HG03457 (cell line): ENCODE data around the gene RAD51B.
"Not testable (repeated sequence)": the region's sequence is repeated elsewhere in the genome, so short reads cannot be mapped to it uniquely, and the experiment has no call there.

Experiments
- ATAC-seq: cut with Tn5 transposase; IDR thresholded peaks from one replicate; pipeline ENCODE4 v1.9.1; 2021; ENCODE audit warnings: moderate number of reproducible peaks; ENCODE audit not compliant: unreplicated experiment

Gene RAD51B

DNA sequence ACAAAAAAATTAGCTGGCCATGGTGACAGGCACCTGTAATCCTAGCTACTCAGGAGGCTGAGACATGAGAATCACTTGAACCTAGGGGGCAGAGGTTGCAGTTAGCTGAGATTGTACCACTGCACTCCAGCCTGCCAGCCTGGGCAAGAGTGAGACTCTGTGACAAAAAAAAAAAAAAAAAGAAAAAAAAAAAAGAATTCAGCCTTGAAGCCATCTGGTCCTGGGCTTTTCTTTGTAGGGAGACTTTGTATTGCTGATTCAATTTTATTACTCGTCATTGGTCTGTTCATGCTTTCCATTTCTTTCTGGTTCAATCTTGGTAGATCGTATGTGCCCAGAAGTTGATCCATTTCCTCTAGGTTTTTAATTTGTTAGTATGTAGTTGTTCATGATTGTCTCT is 243.1 kb downstream of the RAD51B start:
- ATAC-seq = no peak

DNA sequence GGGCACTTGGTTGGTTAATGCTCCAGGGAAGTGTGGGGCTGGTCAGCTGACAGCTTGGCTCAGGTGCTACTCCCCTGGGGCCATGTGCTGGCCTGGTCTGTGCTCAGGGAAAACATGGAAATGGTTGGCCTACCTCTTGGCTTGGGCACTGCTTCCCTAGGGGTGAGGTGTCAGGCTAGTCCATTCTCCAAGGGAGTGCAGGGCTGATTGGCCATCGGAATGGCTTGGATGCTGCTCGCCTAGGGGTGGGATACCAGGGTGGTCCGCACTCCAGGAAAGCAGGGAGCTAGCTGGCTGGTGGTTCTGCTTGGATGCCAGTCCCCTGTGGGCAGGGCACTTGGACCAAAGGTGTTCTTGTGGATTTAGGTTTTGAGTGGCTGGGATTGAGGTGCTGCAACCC is 245.7 kb downstream of the RAD51B start:
- ATAC-seq = no peak

DNA sequence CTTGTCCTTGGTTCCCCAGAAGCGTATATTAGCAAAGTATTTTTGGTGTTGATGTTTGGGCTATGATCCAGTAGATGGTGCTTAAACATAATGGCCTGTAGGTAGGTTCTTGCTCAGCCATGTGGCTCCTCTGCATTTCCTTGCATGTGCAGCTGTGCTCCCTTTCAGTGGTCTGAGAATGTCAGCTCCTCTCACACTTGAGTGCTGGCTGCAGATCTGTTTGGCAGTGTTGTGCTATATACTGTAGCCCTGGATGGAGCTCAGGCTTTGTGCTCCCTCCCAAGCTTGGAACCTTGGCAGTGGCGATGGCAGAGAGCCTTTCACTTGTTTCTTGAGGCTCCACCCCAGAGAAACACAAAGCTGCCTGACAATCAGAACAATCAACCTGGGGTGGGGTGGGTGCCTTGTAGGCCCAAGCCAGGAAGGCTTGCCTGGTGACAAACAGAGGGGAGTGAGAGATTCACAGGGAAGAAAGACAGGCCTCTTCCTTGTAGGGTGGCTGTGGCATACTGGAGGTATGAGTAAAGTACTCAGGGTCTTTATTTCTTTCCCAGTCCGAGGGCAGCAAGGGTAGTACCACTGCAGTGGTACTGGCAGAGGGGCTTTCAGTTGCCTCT is 255.3 kb downstream of the RAD51B start:
- no peak for ATAC-seq

- ATAC-seq = no peak
Measured at GRCh38 chr14:68075382-68076029, 255.9 kb downstream of the RAD51B start.

GRCh38 chr14:68076451-68076850 is 256.9 kb downstream of the RAD51B start:
- ATAC-seq = no peak

DNA sequence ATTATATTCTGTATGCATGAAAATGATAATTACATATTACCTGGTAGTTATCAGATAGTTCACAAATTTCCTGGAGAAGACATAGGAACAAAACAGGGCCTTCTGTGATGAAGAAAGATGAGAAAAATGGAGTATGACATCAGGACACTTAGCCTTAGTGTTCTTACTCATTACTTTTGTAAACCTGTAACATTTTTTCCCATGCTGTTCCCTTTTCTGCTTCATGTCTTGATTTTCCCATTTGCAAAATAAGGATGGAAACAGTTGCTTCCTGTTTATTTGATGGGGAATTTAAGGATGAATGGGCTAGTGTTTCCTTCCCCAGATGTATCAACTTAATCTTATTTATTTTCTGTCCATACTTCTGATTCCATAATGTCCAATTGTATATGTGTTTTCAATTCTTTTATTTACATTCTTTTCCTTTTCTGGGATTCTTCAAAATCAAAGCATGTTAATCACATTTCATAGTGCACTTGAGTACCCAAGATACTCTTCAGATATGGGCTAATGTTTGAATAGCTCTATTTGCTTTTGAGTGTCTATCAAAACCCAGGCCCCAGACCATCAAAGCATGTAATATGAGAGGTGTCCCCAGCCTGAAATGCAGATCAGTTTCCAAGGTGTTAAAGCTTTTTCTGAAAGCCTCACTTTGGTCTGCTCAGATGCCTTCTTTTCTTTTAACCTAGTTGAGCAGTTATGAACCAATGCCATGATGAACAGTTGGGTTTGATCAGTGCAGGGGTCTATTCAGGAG is 260.5 kb downstream of the RAD51B start:
- ATAC-seq = no peak

GRCh38 chr14:68081489-68081888 is 261.9 kb downstream of the RAD51B start:
- no peak for ATAC-seq

- no peak for ATAC-seq
Measured at GRCh38 chr14:68082698-68083291, 263.2 kb downstream of the RAD51B start.

DNA sequence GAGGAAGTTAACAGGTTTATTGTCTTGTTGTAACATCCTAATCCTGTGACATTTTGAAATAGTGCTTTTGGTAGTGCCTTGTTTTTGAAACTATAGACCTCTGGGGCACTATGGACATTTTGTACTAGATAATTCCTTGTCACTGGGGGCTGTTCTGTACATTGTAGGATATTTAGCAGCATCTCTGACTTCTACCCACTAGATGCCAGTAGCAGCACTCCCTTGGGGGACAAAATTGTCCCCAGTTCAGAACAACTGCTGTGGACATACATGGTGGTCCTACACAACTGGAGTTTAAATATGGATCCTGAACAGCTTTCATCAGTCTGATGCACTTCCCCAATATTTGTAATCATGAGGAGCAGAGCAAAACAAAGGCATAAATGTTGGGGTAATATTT is 264.7 kb downstream of the RAD51B start:
- ATAC-seq = no peak

DNA sequence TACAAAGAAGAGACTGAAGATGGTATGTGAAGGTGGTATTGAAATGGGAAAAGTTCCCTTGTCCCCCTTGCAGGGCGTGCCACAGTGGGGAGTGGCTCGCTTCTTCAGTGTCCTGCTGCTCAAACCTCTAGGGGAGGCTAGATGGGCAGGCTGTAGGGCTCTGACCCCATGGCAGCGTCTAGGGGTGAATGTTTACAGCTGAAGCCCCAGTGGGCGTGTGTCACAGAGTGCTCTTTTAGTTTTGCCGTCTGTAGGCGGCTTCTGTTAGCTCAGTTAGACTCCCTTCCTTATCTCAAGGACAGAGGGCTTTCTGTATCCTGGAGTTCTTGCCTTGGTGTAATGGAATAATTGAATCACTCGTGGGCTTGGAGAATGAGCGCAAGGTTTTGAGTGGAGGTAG is 266.2 kb downstream of the RAD51B start:
- ATAC-seq = no peak

- no peak for ATAC-seq
Measured at GRCh38 chr14:68088451-68088854, 268.9 kb downstream of the RAD51B start.

DNA sequence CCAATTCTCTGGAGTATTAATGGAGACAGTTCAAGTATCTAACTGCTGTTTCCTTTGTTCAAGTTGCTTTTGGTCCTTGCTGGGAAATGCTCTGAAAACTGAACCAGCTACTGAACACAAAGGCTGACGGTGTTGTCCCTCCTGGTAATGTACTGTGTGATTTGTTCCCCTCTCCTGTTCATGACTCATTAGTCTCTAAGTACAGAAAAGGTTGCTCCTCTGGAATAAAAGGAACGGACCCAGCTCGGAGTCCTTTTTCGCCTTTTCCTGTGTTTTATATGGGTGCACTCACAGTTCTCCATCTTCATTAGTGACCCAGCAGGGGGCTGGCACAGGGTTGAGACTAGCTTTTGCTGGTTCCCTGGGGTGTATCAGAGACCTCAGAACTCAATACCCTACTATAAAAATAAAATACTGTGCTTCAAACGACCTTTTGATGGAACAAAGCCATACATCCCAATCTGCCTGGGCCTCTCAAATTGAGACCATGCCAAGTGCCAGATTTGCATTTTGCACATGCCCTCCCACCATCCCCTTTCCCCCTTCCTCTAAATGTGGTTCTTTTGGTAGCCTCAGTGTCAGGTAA is 269.7 kb downstream of the RAD51B start:
- ATAC-seq = no peak

DNA sequence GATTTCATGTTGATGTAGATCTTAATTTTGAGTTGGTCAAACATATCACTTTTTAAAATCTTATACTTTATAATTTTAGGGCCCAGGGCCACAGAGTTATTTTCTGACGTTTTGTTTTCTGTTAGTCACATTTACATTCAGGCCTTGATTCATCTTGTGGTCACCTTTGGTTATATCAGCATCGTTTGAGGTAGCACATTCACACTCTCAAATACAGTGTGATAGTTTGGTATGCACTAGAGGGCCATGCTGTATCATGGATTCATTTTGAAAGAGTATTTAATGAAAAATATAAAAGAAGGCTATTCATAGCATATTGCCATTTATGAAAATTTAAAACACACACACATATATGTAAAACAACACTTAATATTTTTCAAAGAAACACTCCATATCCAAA is 274.6 kb downstream of the RAD51B start:
- no peak for ATAC-seq

DNA sequence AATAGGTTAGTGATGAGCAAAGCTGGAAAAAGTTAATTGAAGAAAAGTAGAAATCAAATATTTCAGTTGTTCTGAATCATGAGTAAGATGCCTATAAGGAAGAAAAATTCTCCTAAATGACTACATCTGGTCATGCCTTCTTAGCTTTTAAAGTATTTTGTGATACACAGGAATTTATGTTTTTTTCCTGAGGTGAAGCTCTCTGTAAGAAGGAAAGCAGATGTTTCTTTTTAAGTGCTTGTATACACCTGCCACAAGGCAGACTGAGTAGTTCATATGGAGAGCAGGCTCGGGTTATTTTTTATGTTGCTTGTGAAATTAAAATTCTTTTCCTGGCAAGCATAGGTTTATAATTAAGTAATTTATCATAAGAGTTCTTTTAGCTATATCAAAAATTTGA is 275.2 kb downstream of the RAD51B start:
- no peak for ATAC-seq

GRCh38 chr14:68097727-68098126 is 278.1 kb downstream of the RAD51B start:
- no peak for ATAC-seq

- ATAC-seq = no peak
Measured at GRCh38 chr14:68098834-68099233, 279.3 kb downstream of the RAD51B start.

GRCh38 chr14:68099495-68100045 is 280.0 kb downstream of the RAD51B start:
- ATAC-seq = no peak

GRCh38 chr14:68101715-68102301 is 282.2 kb downstream of the RAD51B start:
- ATAC-seq = not testable (repeated sequence)

- ATAC-seq = no peak
Measured at GRCh38 chr14:68103853-68104252, 284.3 kb downstream of the RAD51B start.

DNA sequence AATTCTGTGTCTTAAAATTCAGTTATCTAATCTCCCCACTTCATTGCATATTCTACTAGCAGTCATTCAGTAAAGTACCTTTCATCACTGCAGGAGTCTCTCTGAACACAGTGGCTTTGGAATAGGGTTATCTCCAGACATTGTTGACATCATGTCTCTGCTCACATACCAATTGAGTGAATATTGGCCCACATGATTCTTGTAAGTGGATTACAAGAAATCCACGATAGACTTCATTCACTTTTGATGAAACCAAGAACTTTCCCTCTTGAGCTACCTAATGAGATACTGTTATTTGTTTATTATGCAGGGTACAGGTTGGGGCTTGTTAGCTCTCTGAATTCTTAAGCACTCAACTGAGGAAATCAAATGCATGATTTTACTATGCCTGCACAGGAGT is 284.9 kb downstream of the RAD51B start:
- ATAC-seq = no peak

DNA sequence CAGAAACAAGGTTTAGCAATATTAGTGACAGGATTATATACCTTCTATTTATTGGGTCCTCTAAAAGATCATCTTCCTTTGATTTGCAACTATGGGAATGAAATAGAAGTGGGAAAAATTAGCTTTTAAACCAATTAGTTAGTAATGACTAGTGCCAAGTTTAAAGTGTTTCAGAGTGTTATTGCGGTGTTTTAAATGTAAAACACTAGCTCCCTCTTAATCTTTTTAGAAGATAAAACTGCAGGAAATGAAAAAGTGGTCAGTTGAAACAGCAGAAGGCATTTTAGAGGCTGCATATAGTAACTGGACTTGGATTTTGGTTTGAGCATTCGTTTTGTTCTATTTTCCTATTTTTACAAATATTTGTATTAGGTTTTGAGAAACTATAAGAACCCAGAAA is 286.2 kb downstream of the RAD51B start:
- ATAC-seq = no peak
